Testis (tissue), 2 donors: Measurements from ENCODE around the gene LUZP4.

ENCODE experiments used
- POLR2A ChIP-seq: fragments of 450-650 bp; IDR thresholded peaks from one replicate; pipeline ENCODE4 v1.6.1; 2017; ENCODE audit warnings: antibody characterized with exemption, mild to moderate bottlenecking, moderate library complexity
- TF ChIP-seq, protein P1 (sequence below), 3 experiments: fragments of 450-650 bp in 2 of 3; fragments of 200-600 bp in 1 of 3; sonication (generic) in 1 of 3; IDR thresholded peaks; one replicate each; pipeline ENCODE4 v1.5.1; 2016 to 2019; ENCODE audit warnings: antibody characterized with exemption in 3 of 3, mild to moderate bottlenecking in 2 of 3, moderate library complexity in 1 of 3

DNA sequence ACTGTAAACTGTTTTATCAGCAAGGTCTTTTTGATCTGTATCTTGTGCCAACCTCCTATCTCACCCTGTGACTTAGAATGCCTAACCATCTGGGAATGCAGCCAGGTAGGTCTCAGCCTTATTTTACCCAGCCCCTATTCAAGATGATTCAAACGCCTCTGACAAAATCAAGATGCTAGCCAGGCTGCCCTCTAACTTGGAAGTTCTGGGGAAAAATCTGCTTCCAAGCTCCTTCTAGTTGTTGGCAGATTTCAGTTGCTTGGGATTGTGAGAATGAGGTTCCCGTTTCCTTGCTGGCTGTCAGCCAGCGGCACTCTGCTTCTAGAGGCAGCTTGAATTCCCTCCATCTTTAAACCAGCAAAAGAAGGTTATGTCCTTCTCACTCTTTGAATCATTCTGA, 34.7 kb downstream of the LUZP4 start:
- TF ChIP-seq, protein P1, sequence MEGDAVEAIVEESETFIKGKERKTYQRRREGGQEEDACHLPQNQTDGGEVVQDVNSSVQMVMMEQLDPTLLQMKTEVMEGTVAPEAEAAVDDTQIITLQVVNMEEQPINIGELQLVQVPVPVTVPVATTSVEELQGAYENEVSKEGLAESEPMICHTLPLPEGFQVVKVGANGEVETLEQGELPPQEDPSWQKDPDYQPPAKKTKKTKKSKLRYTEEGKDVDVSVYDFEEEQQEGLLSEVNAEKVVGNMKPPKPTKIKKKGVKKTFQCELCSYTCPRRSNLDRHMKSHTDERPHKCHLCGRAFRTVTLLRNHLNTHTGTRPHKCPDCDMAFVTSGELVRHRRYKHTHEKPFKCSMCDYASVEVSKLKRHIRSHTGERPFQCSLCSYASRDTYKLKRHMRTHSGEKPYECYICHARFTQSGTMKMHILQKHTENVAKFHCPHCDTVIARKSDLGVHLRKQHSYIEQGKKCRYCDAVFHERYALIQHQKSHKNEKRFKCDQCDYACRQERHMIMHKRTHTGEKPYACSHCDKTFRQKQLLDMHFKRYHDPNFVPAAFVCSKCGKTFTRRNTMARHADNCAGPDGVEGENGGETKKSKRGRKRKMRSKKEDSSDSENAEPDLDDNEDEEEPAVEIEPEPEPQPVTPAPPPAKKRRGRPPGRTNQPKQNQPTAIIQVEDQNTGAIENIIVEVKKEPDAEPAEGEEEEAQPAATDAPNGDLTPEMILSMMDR (IDR thresholded peaks at IDR 0.05): no peak
- no peak for TF ChIP-seq POLR2A
